DOHH2 (cell line): ENCODE measurements around the gene QRFP.

Experiments
- CTCF ChIP-seq: fragments of 200-600 bp; sonication (generic); IDR thresholded peaks from one replicate; pipeline ENCODE4 v1.5.1; 2014; ENCODE audit warnings: antibody characterized with exemption, mild to moderate bottlenecking, low read depth, low read length; ENCODE audit not compliant: poor library complexity, severe bottlenecking
- EZH2phosphoT487 ChIP-seq: fragments of 200-600 bp; sonication (generic); IDR thresholded peaks from 2 replicates; pipeline ENCODE4 v1.6.1; 2017; ENCODE audit warnings: borderline replicate concordance, mild to moderate bottlenecking, antibody characterized with exemption, low read length, moderate library complexity, mixed read lengths

GRCh38 chr9:130861372-130862180 is 35.0 kb downstream of the QRFP start:
- TF ChIP-seq CTCF (no peak), EZH2phosphoT487 (no peak)
